Measurements from ENCODE around the gene PTPRJ. TPM values are rescaled to one million over a fixed set of nuclear protein-coding genes. Genes with fewer than 3 reads are reported as not detected.

PTPRJ gene
- total and polyA plus RNA-seq, 2 of the 13 experiments (the other 11 are each of a cell fraction or from before 2014, with no cell fraction given) = 1.0 to 1.2 TPM

DNA sequence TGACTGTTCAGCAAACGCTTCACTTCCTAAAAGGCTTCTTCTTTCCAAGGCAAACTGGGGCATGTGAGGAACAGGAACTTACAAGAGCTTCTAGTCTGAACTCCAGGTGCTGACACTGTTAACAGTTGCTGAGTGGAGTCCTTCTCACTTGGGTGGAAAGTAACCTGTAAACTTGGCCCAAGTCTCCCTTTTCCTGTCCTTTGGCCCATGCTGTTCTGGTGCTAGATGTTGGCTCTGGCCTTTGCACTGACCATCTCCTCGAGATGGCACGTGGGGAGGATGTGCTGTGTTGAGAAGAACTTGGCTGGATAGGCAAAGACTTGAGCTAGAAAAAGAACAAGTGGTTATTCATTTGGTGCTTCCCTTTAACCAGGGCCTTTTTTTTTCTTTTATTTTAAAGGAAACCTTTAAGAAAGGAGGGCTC, 53.6 kb downstream of the PTPRJ start:
- in situ Hi-C loops (cut with HindIII; ENCODE audit: extremely low pct_ligation_motif_present, low pct_unique_long_range_greater_than_20kb) = no loop called here
- no peak overlapping the region for H2AFZ ChIP-seq (ENCODE audit: low read length)
- no peak for TF ChIP-seq BCL6 (CRISPR knock-in tag; IDR thresholded peaks at IDR 0.05)
- TF ChIP-seq JDP2 (CRISPR knock-in tag; IDR thresholded peaks at IDR 0.05; ENCODE audit: borderline replicate concordance) = no peak
- TF ChIP-seq SIX4 (CRISPR knock-in tag; IDR thresholded peaks at IDR 0.05) = no peak
- no peaks in the 10 kb centered on the region for H3K79me2 ChIP-seq (ENCODE audit: insufficient read depth, low read length)
- ATAC-seq (no peak), DNase-seq (ENCODE audit: low spot score) (no peak), FAIRE-seq (no peak)
- H3K36me3 ChIP-seq (replicated peaks in 1 of 2; ENCODE audit: control insufficient read depth in 1 of 2, insufficient read depth in 2 of 2, low read length in 2 of 2) = no peaks in the 10 kb centered on the region
- ChIA-PET POLR2A (no interaction called here), CTCF (ENCODE audit: low intra/inter-chr PET ratio, low total read pairs) (no interaction called here)
- no TSS peak for BruUV-seq (replicated peaks)
- H3K9me3 ChIP-seq (ENCODE audit: low read length) = no peaks in the 10 kb centered on the region
- WGBS (ENCODE audit: low lambda C conversion rate) = 33% methylated on average over 3 of the region's 3 CpGs
- H3K4me3 ChIP-seq (replicated peaks in 1 of 3; ENCODE audit: insufficient read depth in 1 of 3, low read depth in 2 of 3, low read length in 3 of 3) = no peak overlapping the region
- no peak overlapping the region for H3K4me2 ChIP-seq (ENCODE audit: low read depth, low read length)
- intact Hi-C loops (cut with micrococcal nuclease; ENCODE audit: unreplicated experiment) = no loop called here
- no peaks in the 10 kb centered on the region for H3K4me1 ChIP-seq (ENCODE audit: insufficient read depth, low read length)
- H3K27me3 ChIP-seq (ENCODE audit: control insufficient read depth in 1 of 2, insufficient read depth in 2 of 2, low read length in 2 of 2) = no peaks in the 10 kb centered on the region
- no peak overlapping the region for H3K27ac ChIP-seq (ENCODE audit: extremely low read length, insufficient read depth, low read length)
- no peaks in the 10 kb centered on the region for H4K20me1 ChIP-seq (ENCODE audit: insufficient read depth, low read length)
- H3K9ac ChIP-seq (ENCODE audit: insufficient read depth, low read depth, low read length) = no peak overlapping the region

DNA sequence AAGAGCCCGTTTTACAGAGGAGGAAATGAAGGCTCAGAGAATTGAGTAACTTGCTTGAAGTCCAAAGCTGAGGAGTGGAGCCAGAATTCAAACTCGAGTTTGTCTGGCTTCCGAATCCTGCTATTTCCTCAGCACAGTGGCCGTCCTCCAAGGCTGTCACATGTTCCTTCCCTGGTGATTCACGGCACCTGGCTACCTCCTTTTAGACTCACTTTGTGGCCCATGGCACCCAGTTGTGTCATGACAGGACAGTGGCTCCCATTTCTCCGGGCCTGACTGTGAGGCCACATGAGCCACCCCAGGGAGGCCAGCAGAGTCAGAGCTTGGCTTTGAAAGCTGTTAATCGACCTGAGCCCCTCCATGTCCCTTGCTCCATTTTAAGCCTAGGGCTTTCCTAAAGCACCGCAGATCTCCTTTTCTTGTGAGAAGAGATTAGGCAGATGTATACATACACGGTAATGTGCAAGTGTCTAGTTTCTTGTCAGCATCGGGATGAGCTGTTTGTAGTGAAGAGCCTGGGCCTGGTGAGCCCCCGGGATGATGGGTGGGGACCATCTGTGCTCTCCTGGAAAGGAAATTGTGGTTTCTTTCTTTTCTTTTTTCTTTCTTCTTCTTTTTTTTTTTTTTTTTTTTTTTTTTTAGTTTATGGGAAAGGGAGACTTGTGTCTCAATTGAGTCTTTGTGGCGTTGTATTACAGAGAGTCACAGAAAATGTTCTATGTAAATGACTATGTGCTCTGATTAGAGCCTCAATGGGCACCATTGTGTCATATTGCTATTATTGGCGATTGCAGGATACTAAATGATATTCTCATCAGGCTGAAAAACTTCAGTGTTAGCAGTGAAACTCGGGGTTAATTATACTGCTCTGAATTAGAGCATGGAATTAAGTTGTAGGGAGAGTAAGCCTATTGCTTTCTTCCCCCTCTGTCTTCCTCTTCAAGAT, 54.8 kb downstream of the PTPRJ start:
- no peaks in the 10 kb centered on the region for H3K27me3 ChIP-seq (ENCODE audit: control insufficient read depth in 1 of 2, insufficient read depth in 2 of 2, low read length in 2 of 2)
- H3K36me3 ChIP-seq (replicated peaks in 1 of 2; ENCODE audit: control insufficient read depth in 1 of 2, insufficient read depth in 2 of 2, low read length in 2 of 2) = no peaks in the 10 kb centered on the region
- in situ Hi-C loops (cut with HindIII; ENCODE audit: extremely low pct_ligation_motif_present, low pct_unique_long_range_greater_than_20kb) = no loop called here
- no peak overlapping the region for H2AFZ ChIP-seq (ENCODE audit: low read length)
- intact Hi-C loops (cut with micrococcal nuclease; ENCODE audit: unreplicated experiment) = no loop called here
- H3K4me3 ChIP-seq (replicated peaks in 1 of 3; ENCODE audit: insufficient read depth in 1 of 3, low read depth in 2 of 3, low read length in 3 of 3) = no peak overlapping the region
- no TSS peak for BruUV-seq (replicated peaks)
- H3K27ac ChIP-seq (ENCODE audit: extremely low read length, insufficient read depth, low read length) = no peak overlapping the region
- FAIRE-seq (no peak), ATAC-seq (no peak), DNase-seq (ENCODE audit: low spot score) (no peak)
- POLR2A ChIA-PET = no interaction called here
- H3K4me1 ChIP-seq (ENCODE audit: insufficient read depth, low read length) = no peaks in the 10 kb centered on the region
- no peak overlapping the region for H3K9ac ChIP-seq (ENCODE audit: insufficient read depth, low read depth, low read length)
- CTCF ChIA-PET (ENCODE audit: low intra/inter-chr PET ratio, low total read pairs) = no interaction called here
- 69% methylated on average over 14 of the region's 14 CpGs for WGBS (ENCODE audit: low lambda C conversion rate)
- H4K20me1 ChIP-seq (ENCODE audit: insufficient read depth, low read length) = no peaks in the 10 kb centered on the region
- no peaks in the 10 kb centered on the region for H3K79me2 ChIP-seq (ENCODE audit: insufficient read depth, low read length)
- H3K9me3 ChIP-seq (ENCODE audit: low read length) = no peaks in the 10 kb centered on the region
- no peak overlapping the region for H3K4me2 ChIP-seq (ENCODE audit: low read depth, low read length)
- TF ChIP-seq ZIK1 (CRISPR knock-in tag; IDR thresholded peaks at IDR 0.05; ENCODE audit: borderline replicate concordance, low read depth) = no peak
- TF ChIP-seq, protein P1, sequence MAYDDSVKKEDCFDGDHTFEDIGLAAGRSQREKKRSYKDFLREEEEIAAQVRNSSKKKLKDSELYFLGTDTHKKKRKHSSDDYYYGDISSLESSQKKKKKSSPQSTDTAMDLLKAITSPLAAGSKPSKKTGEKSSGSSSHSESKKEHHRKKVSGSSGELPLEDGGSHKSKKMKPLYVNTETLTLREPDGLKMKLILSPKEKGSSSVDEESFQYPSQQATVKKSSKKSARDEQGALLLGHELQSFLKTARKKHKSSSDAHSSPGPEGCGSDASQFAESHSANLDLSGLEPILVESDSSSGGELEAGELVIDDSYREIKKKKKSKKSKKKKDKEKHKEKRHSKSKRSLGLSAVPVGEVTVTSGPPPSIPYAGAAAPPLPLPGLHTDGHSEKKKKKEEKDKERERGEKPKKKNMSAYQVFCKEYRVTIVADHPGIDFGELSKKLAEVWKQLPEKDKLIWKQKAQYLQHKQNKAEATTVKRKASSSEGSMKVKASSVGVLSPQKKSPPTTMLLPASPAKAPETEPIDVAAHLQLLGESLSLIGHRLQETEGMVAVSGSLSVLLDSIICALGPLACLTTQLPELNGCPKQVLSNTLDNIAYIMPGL (CRISPR knock-in tag; IDR thresholded peaks at IDR 0.05; ENCODE audit: borderline replicate concordance in 1 of 2, low read depth in 1 of 2) = no peak
- TF ChIP-seq ZNF713 (CRISPR knock-in tag; IDR thresholded peaks at IDR 0.05) = no peak
- TF ChIP-seq ZNF550 (CRISPR knock-in tag; IDR thresholded peaks at IDR 0.05; ENCODE audit: borderline replicate concordance) = no peak
- TF ChIP-seq ZNF652 (CRISPR knock-in tag; IDR thresholded peaks at IDR 0.05; ENCODE audit: borderline replicate concordance, low read depth) = no peak
- TF ChIP-seq, protein P2, sequence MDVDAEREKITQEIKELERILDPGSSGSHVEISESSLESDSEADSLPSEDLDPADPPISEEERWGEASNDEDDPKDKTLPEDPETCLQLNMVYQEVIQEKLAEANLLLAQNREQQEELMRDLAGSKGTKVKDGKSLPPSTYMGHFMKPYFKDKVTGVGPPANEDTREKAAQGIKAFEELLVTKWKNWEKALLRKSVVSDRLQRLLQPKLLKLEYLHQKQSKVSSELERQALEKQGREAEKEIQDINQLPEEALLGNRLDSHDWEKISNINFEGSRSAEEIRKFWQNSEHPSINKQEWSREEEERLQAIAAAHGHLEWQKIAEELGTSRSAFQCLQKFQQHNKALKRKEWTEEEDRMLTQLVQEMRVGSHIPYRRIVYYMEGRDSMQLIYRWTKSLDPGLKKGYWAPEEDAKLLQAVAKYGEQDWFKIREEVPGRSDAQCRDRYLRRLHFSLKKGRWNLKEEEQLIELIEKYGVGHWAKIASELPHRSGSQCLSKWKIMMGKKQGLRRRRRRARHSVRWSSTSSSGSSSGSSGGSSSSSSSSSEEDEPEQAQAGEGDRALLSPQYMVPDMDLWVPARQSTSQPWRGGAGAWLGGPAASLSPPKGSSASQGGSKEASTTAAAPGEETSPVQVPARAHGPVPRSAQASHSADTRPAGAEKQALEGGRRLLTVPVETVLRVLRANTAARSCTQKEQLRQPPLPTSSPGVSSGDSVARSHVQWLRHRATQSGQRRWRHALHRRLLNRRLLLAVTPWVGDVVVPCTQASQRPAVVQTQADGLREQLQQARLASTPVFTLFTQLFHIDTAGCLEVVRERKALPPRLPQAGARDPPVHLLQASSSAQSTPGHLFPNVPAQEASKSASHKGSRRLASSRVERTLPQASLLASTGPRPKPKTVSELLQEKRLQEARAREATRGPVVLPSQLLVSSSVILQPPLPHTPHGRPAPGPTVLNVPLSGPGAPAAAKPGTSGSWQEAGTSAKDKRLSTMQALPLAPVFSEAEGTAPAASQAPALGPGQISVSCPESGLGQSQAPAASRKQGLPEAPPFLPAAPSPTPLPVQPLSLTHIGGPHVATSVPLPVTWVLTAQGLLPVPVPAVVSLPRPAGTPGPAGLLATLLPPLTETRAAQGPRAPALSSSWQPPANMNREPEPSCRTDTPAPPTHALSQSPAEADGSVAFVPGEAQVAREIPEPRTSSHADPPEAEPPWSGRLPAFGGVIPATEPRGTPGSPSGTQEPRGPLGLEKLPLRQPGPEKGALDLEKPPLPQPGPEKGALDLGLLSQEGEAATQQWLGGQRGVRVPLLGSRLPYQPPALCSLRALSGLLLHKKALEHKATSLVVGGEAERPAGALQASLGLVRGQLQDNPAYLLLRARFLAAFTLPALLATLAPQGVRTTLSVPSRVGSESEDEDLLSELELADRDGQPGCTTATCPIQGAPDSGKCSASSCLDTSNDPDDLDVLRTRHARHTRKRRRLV (CRISPR knock-in tag; IDR thresholded peaks at IDR 0.05) = no peak
- TF ChIP-seq ZNF282 (IDR thresholded peaks at IDR 0.05; ENCODE audit: partially characterized antibody) = no peak
